ENCODE results near the gene PDIA6. TPM values are rescaled to one million over a fixed set of nuclear protein-coding genes. Genes with fewer than 3 reads are reported as not detected.

Gene PDIA6
- total and polyA plus RNA-seq, 2 donors (not counting 1 experiment from before 2014, with no cell fraction given) = 23.8 to 53.8 TPM

- intact Hi-C loops (cut with micrococcal nuclease) = no loop called here
- ATAC-seq (ENCODE audit: low read depth) = no peak
- Histone ChIP-seq H2AFZ (ENCODE audit: insufficient read depth, low read depth, low read length, poor library complexity, severe bottlenecking) (no peak overlapping the region), H3K9ac (ENCODE audit: low read length) (no peak overlapping the region), H3K79me2 (ENCODE audit: control insufficient read depth, insufficient read depth, low read length) (no peaks in the 10 kb centered on the region), H3K9me3 (ENCODE audit: control extremely low read depth in 1 of 3, control insufficient read depth in 2 of 3, insufficient read depth in 1 of 3, low read length in 2 of 3) (peaks cover 0 to 4% (median 0%) of the 10 kb centered on the region in 3 donors), H3K27ac (ENCODE audit: low read length in 2 of 2) (no peak overlapping the region), H3K36me3 (replicated peaks in 1 of 2; ENCODE audit: control extremely low read depth in 1 of 2, control insufficient read depth in 1 of 2, extremely low read depth in 1 of 2, insufficient read depth in 2 of 2, low read length in 1 of 2) (no peaks in the 10 kb centered on the region), H3K4me1 (ENCODE audit: control insufficient read depth in 2 of 2, insufficient read depth in 2 of 2, low read length in 2 of 2) (no peaks in the 10 kb centered on the region), H3K27me3 (replicated peaks in 1 of 4; ENCODE audit: control extremely low read depth in 1 of 4, control insufficient read depth in 3 of 4, insufficient read depth in 4 of 4, low read length in 3 of 4) (peaks cover 0 to 34% (median 12%) of the 10 kb centered on the region in 4 experiments), H3K4me2 (replicated peaks; ENCODE audit: low read depth, low read length, poor library complexity, severe bottlenecking) (no peak overlapping the region), H3K4me3 (ENCODE audit: control extremely low read depth in 1 of 5, extremely low read depth in 1 of 5, insufficient read depth in 1 of 5, low read depth in 2 of 5, low read length in 4 of 5) (no peak overlapping the region), H4K20me1 (ENCODE audit: control insufficient read depth, insufficient read depth, low read length, poor library complexity, severe bottlenecking) (no peaks in the 10 kb centered on the region)
- ChIA-PET CTCF (no interaction called here), POLR2A (no interaction called here)
- WGBS (ENCODE audit: insufficient coverage) = 93% methylated on average over 3 of the region's 8 CpGs
- Mint-ChIP-seq H3K4me3 (no peak overlapping the region), H3K27ac (no peak overlapping the region), H3K9me3 (ENCODE audit: insufficient read depth) (no peaks in the 10 kb centered on the region), H3K4me1 (peaks cover 5% of the 10 kb centered on the region), H3K27me3 (peaks cover 52% of the 10 kb centered on the region)
- TF ChIP-seq CTCF (IDR thresholded peaks at IDR 0.05) = no peak
- no peak for TF ChIP-seq EZH2 (IDR thresholded peaks at IDR 0.05; ENCODE audit: borderline replicate concordance, insufficient read depth, low read depth, low read length, poor library complexity, severe bottlenecking)
- no peak for DNase-seq
Observed at GRCh38 chr2:10826625-10827024, 14.0 kb upstream of the PDIA6 start.

- ATAC-seq (ENCODE audit: low read depth) (no peak), DNase-seq (no peak)
- H3K9ac ChIP-seq (ENCODE audit: low read length) = no peak overlapping the region
- no peak for TF ChIP-seq CTCF (IDR thresholded peaks at IDR 0.05)
- TF ChIP-seq EZH2 (IDR thresholded peaks at IDR 0.05; ENCODE audit: borderline replicate concordance, insufficient read depth, low read depth, low read length, poor library complexity, severe bottlenecking) = no peak
- H3K9me3 Mint-ChIP-seq (ENCODE audit: insufficient read depth) = no peaks in the 10 kb centered on the region
- H2AFZ ChIP-seq (ENCODE audit: insufficient read depth, low read depth, low read length, poor library complexity, severe bottlenecking) = no peak overlapping the region
- H3K27ac Mint-ChIP-seq = no peak overlapping the region
- H3K4me1 Mint-ChIP-seq = peaks cover 5% of the 10 kb centered on the region
- no peak overlapping the region for H3K4me2 ChIP-seq (replicated peaks; ENCODE audit: low read depth, low read length, poor library complexity, severe bottlenecking)
- no peak overlapping the region for H3K4me3 Mint-ChIP-seq
- H3K27me3 ChIP-seq (replicated peaks in 1 of 4; ENCODE audit: control extremely low read depth in 1 of 4, control insufficient read depth in 3 of 4, insufficient read depth in 4 of 4, low read length in 3 of 4) = peaks cover 0 to 28% (median 9%) of the 10 kb centered on the region in 4 experiments
- H3K27ac ChIP-seq (ENCODE audit: low read length in 2 of 2) = no peak overlapping the region
- no peaks in the 10 kb centered on the region for H4K20me1 ChIP-seq (ENCODE audit: control insufficient read depth, insufficient read depth, low read length, poor library complexity, severe bottlenecking)
- no peaks in the 10 kb centered on the region for H3K36me3 ChIP-seq (replicated peaks in 1 of 2; ENCODE audit: control extremely low read depth in 1 of 2, control insufficient read depth in 1 of 2, extremely low read depth in 1 of 2, insufficient read depth in 2 of 2, low read length in 1 of 2)
- peaks cover 49% of the 10 kb centered on the region for H3K27me3 Mint-ChIP-seq
- 80% methylated on average over 1 of the region's 8 CpGs for WGBS (ENCODE audit: insufficient coverage)
- no peaks in the 10 kb centered on the region for H3K79me2 ChIP-seq (ENCODE audit: control insufficient read depth, insufficient read depth, low read length)
- peaks cover 0 to 2% (median 0%) of the 10 kb centered on the region in 3 donors for H3K9me3 ChIP-seq (ENCODE audit: control extremely low read depth in 1 of 3, control insufficient read depth in 2 of 3, insufficient read depth in 1 of 3, low read length in 2 of 3)
- intact Hi-C loops (cut with micrococcal nuclease) = no loop called here
- CTCF ChIA-PET = interaction anchor here (0.9 kb wide), 1 partner anchor 137 kb away, joined by 3 read pairs; the partner anchor contains the start of gene NOL10
- no peak overlapping the region for H3K4me3 ChIP-seq (ENCODE audit: control extremely low read depth in 1 of 5, extremely low read depth in 1 of 5, insufficient read depth in 1 of 5, low read depth in 2 of 5, low read length in 4 of 5)
- H3K4me1 ChIP-seq (ENCODE audit: control insufficient read depth in 2 of 2, insufficient read depth in 2 of 2, low read length in 2 of 2) = no peaks in the 10 kb centered on the region
- POLR2A ChIA-PET = no interaction called here
Observed at GRCh38 chr2:10826026-10826425, 13.4 kb upstream of the PDIA6 start.

Measured in B cell (primary cell).